NOMO-1 treated with DMSO at 0.1 percent for 48 hours (cell line): ENCODE measurements around the gene CLN3.
A peak's percentile ranks its signal among the peaks of the same experiment; 100 is the strongest.
"Not testable (repeated sequence)": the region's sequence is repeated elsewhere in the genome, so short reads cannot be mapped to it uniquely, and the experiment has no call there.

ENCODE experiments used
- DNase-seq: peaks from one replicate; lab custom pipeline; 2025; ENCODE audit not compliant: unreplicated experiment; lab: John Stamatoyannopoulos, UW

CLN3 gene

DNA sequence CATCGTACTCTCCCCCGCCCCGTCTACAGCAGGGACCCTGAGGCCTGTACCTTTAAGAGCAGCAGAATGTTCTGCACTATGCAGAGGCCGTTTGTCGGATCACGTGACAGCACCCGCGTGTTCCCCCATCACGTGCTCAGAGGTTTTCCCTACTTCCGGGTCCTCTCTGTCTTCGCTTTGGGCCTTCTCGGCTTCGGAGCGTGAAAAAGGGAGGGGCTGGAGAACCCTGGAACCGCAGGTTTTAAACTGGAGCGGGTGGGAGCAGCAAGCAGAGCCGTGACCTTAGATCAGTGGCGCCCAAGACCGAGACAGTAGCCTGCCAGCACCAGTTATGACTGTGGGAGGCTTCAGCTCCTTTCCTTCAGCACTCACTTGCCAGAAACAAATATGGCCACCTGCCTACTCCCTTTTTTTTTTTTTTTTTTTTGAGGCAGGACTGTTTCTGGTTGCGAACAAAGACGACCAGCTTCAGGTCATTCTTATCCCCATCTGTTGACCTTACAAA, at the start of gene CLN3:
CLN3 (minus strand) TSS at position 105 of the 505 bp plus-strand sequence. CDS start 315 bp downstream, outside the sequence.
- DNase-seq: peak; percentile 96

DNA sequence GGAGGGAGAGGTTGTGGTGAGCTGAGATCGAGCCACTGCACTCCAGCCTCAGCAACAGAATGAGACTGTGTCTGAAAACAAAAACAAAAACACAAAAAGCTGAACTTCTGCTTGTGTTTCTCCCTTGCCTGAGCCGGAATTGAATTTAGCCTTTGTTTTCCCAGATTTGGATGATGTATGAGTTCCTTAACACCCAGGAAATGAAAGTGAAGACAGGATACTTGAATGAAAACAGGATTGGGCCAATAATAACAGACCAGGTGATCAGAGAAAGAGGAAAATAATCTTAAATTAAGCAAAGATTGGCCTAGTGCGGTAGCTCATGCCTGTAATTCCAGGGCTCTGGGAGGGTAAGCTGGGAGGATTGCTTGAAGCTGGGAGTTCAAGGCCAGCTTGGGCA, 48.5 kb upstream of the CLN3 start:
- no peak for DNase-seq

DNA sequence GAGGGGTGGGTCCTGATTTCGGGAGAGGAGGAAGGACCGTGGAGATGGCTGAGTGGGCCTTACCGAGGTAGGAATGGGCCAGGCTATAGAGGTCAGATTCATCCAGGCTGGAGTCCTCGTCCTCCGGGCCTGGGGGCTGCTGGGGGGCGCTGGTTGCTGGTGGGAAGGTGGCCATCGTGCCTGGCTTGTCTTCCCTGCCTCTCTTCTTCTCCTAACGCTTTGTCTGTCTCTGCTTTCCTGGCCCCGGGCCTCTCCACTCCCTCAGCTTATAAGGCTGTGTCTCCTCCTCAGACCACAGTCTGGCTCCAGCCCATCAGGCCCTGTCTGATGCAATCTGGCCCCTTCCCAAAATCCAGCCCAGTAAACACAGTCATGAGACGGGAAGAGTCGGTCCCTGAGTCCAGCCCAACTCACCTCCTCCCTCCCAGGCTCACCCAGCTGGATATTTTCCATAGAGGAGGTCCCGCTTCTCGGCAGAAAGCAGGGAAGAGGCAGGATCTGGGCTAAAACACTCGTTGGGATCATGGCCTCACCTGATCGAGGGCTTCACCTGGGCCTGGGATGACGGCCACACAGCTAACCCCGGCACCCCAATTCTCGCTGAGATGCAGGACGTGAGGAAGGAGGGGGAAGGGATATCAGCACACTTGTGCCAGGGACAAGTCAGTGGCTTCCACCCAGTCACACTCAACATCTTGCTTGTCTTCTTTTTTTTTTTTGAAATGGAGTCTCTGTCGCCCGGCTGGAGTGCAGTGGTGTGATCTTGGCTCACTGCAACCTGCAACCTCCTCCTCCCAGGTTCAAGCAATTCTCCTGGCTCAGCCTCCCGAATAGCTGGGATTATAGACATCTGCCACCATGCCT, 47.1 kb upstream of the CLN3 start, which contains the start of gene NUPR1:
NUPR1 (minus strand) TSS at position 242 of the 864 bp plus-strand sequence; CDS start at position 175, 67 bp downstream.
- DNase-seq: no peak

DNA sequence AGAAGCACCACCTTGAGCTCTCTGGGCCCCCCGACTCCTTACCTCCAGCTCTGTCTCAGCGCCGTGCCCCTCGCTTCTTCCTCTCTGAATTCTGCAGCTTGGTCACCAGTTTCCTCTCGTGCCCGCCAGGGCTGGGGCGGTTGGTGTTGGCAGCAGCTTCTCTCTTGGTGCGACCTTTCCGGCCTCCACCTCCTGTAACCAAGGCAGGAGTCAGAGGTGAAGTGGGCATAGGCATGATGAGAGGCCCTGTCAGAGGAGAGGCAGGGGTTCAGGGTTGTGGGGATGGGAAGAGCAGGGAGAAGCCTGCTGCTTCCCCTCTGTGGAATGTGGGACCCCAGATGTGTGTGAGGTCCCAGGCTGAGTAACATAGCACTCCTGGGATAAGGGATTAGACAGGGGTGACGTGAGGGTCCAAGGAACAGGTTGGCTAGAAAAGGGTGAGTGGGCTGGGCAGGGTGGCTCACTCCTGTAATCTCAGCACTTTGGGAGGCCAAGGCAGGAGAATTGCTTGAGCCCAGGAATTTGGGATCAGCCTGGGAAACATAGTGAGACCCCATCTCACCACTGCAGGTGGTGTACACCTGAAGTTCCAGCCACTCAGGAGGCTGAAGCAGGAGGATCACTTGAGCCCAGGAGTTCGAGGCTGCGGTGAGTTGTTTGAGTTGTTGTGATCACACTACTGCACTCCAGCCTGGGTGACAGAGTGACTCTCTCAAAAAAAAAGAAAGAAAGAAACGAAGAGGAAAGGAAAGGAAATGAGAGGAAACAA, 46.3 kb upstream of the CLN3 start:
- DNase-seq: no peak

DNA sequence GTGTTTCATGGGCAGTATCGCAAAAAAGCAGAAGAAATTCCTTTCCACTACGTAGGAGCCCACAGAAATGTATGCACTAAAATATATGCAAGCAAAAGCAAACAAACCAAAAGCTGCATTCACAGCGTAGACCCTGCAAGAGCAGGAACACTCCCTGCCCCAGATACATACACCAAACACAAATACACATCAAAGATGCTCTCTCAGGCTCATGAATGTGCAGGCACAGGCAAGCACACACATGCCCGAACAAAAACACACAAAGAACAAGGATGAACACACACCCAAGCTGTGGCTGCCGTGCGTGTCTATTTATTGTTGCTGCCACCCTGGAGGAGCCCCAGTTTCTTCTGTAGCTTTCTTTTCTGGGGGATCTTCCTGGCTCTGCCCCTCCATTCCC, 45.2 kb upstream of the CLN3 start:
- DNase-seq: no peak

DNA sequence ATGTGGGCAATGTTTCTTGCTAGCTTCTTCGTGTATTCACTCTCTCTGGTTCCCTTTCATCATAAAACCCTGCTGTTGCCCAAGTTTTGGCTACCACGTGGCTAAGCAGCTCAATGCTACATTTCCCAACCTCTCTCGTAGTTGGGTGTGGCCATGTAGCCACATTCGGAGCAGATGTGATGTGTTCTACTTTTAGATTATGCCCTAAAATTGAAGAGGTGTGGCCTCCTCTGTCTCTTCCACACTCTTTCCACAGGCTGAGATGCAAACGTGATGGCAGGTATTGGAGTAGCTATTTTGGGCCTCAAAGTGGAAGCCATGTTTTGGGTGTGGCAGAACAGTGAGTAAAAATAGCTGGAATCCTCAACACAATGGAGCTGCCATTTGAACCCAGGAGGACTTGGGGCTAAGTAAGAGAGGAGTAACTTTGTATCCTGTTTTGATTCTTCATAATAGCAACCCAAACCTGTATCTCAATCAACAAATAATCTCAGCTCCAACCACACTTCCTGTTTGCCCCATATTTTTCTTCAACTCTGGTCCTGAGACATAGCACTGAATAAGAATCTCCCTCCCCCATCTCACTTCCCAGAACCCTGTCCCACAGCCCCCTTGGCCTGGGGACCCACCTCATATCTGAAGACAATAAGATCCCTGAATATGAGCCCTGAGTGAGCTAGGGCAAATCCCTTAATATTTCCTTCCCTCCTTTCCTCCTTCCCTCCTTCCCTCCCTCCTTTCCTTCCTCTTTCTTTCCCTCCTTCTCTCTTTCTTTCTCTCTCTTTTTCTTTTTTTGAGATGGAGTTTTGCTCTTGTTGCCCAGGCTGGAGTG, 42.9 kb upstream of the CLN3 start:
- DNase-seq: peak; percentile 99

DNA sequence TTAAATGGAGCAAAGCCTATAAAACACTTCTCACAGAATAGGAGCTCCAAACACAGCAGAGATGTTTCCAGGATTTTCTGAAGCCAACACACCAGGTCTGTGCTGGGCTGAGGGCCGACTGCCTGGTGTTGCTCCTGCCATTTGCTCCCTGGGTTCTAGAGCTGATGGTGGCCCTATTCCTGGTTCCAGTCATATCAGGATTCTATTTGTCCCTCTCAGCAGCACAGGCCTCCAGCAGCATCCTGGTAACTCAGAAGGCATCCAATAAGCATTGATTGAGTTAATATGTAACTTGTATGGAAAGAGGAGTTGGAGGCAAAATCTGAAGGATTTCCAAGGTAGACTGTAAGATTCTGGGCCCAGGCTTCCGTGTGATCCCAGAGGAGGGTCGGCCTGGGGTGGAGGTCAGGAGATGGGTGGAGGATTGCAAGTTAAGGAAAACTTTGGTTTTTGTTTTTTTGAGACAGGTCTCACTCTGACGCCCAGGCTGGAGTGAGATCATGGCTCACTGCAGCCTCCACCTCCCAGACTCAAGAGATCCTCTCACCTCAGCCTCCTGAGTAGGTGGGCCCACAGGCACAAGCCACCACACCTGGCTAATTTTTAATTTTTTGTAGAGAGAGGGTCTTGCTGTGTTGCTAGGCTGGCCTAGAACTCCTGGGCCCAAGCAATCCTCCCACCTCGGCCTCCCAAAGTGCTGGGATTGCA, 41.2 kb upstream of the CLN3 start:
- DNase-seq: no peak

DNA sequence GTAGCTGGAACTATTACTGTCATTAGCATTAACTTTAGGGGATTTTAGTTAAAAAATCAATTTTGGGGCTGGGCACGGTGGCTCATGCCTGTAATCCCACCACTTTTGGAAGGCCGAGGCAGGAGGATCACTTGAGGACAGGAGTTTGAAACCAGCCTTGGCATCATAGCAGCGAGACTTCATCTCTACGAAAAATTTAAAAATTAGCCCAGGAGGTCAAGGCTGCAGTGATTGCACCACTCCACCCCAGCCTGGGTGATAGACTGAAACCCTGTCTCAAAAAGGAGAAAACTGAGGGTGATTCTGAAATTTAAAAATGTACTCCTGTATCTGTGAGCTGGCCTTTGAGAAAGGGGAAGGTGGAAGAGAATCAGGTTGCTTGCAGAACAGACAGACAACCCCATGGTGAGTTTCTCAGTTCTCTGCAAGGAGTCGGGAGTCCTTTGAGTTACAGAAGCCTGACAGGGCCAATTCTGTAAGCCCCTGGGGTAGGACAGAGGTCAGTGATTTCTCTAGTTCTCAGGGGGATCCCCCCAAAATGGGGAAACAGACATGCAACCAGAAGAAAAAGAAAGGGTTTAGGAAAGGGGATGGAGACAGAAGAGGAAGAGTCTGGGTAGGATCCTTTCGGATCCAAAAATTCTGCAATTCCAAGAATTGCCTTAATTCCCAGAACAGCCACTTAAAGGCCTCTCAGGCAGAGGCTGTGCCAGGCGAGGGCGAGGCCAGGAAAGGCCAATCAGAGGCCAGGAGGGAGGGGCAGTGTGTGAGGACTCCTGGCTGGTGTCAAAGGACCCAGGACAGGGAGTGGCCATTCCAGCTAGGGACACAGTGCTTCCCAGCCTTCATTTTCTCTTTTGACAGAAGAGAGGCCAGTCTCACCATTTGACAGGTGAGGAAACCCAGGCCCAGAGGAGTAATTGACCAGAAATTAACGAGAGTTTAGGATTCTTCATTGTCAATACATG, 40.2 kb upstream of the CLN3 start:
- DNase-seq: peak; percentile 23

DNA sequence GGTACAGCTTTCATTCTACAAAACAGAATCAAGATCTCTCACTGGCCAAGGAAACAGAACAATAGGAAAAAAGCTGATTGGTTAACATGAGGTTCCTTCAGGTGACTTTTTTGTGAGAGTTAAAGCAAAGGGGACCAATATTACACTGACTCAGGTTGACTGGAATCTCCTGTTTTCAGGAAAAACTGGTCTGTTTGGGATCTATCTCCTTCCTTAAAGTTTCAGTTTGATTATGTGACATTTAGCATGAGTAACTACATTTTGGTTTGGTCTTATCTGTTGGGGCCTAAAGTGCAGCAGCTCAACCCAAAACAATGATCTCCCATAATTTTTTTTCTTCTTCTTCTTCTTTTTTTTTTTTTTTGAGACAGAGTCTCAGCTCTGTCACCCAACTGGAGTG, 37.2 kb upstream of the CLN3 start:
- no peak for DNase-seq

DNA sequence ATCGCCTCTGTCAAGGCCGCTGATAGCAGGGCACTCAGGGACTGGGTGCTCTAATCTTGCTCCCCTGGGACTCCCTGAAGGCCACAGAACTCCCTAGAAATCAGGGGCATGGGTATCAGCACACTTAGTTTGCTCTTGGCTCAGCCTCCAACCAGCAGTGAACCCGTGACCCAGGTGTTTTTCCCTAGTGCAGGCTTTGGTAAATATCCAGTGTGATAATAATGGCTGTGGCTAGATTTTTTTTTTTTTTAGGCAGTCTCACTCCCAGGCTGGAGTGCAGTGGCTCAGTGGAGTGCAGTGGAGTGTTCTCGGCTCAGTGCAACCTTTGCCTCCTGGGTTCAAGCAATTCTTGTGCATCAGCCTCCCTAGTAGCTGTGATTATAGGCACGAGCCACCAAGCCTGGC, 36.6 kb upstream of the CLN3 start:
- no peak for DNase-seq

DNA sequence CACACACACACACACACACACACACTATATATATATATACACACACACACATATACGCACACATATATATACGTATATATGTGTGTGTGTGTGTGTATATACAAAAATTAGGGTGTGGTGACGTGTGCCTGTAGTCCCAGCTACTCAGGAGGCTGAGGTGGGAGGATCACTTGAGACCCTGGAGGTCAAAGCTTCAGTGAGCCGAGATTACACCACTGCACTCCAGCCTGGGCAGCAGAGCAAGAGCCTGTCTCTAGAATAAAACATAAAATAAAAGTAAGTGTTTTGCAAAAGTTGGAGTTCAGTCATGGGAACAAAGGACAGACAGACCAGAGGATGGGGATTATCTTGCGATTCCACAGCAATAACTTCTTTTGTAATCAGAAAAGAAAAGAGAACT, 36.1 kb upstream of the CLN3 start:
- DNase-seq: no peak

DNA sequence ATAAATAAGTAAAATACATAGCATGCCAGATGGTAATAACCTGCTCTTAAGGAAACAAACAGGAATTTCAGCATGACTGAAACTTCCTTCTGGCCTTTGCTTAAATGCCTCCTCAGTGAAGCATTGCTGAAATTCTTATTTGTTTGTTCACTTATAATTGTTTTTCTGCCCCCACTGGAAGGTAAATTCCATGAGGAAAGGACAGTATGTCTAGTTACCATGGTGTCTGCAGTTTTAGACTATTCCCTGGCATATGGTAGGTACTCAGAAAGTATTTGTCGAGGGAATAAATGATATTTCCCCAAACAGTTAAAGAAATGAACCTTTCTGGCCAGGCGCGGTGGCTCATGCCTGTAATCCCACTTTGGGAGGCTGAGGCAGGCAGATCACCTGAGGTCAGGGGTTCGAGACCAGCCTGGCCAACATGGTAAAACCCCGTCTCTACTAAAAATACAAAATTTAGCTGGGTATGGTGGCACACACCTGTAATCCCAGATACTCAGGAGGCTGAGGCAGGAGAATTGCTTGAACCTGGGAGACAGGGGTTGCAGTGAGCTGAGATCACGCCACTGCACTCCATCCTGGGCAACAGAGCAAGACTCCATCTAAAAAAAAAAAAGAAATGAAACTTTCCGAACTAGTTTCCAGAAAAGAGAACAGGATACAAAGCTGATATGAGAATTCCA, 35.4 kb upstream of the CLN3 start:
- DNase-seq: not testable (repeated sequence)

DNA sequence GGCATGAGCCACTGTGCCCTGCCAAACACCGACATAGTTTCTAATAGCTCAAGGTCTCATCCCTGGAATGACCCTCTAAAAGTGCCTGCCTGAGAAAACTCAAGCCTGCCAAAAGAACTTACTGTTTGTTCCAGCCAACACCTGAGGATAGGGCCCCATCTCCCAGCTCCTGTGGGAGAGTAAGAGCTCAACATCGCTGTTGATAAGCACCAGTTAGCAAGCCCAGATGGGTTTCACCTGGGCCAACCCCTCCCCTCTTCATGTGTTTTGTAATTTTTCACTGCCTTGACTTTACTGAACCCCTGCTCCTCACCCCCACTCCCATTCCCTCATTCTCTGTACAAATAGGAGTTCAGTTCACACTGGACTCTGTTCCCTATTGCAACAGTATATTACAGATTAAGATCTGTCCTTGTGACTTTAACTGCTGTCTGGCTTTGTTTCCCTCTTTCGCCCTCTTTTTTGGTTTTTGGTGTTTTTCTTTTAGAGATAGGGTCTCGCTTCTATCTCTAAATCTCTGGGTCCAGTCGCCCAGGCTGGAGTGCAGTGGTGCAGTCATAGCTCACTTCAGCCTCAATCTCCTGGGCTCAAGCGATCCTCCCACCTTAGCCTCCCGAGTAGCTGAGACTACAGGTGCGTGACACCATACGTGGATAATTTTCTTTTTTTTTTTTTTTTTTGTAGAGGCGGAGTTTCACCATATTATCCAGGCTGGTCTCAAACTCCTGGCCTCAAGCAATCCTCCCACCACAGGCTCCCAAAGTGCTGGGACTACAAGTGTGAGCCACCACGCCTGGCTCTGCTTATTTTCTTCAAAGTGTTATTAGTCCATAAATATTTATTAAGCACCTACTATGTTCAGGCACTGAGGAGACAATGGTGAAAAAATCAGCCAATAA, 34.6 kb upstream of the CLN3 start:
- DNase-seq: no peak

DNA sequence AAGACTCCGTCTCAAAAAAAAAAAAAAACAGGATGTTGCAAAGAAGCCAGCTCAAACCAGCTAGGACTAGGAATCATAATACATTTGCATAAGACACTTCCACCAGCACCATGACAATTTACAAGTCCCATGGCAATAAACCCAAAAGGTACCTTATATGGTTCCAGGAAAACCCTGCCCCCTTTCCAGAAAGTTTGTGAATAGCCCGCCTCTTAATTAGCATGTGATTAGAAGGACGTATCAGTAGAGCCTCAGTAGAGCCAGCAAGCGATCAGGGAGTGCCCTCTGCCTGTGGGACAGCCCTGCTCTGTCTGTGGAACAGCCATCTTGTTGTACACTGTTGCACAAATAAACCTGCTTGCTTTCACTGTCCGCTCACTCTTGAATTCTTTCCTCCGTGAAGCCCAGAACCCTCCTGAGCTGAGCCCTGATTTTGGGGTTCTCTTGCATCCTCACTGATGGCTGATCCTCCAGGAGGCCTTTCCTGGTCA, 32.9 kb upstream of the CLN3 start:
- DNase-seq: no peak

DNA sequence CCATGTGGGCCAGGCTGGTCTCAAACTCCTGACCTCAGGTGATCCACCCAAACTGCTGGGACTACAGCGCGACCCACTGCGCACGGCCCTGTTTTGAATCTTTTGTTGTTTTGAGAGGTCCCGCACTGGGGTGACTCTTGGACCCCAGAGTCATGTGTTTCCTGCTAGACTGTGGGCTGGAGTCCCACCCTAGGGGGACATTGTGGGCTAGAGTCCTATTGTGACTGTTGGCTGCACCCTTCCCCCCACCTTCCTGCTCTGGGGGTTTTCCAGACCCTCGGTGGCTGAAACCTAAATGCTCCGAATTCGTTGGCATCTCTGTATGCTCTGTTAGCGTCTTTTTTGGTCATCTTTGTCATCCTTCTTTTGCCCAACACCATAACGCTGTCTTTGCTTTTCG, 30.9 kb upstream of the CLN3 start:
- DNase-seq: no peak

DNA sequence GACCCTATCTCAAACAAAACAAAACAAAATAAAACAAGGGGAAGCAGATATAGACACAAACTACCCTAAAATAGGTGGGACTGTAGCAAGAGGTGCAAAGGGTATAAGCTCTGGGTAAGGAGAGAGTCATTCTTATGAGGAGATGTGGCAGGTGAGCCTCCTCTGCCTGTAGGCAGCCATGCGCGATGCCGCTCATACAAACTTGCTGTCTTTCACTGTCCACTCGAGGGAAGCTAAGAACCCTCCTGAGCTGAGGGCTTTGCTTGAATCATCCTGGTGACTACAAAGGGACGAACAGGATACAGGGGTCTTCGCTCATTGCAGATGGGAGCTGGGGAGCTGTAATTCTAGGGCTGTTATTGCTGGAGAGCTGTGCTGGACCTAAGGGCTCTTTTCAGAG, 29.6 kb upstream of the CLN3 start:
- DNase-seq: no peak

DNA sequence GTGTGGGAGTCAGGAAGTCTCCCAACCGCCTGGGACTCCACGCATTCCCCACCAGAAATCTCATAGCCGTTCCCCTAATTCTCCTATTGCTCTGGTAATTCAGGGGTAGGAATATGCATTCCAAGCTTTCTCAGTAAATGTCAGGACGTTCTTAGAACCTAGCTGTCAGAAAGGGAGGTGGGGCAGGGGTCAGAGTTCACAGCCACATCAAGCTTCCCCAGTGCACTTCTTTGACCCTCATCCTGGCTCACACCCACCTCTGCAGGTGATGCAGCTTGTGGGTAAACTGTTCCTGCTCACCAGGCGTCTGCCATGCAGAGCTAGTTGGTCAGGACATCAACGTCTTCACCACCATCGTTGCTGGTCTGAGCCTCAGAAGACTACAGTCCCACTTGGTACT, 28.8 kb upstream of the CLN3 start:
- DNase-seq: no peak

DNA sequence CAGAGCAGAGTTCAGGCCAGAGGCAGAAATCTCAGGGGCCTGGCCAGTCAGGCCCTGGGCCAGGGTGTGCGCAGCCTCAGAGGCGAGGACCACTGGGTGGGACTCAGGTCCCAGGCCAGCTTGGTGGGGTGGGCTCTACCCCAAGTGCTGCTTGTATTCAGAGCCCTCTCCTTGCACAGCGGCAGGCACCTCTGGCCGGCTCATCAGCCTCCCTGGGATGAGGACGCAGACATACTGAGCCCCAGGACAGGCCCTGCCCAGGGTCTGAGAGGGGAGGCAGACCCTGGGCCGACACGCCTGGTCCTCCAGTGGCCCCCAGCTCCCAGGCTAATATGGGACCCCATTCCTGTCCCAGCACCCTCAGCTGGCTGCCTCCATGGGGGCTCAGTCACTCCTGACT, 22.4 kb upstream of the CLN3 start:
- DNase-seq: no peak
